ENCODE measurements around the gene PLVAP.

Gene PLVAP

GRCh38 chr19:17390665-17391370 lies 13.7 kb upstream of the PLVAP start (continued):
- TF ChIP-seq, protein P1, sequence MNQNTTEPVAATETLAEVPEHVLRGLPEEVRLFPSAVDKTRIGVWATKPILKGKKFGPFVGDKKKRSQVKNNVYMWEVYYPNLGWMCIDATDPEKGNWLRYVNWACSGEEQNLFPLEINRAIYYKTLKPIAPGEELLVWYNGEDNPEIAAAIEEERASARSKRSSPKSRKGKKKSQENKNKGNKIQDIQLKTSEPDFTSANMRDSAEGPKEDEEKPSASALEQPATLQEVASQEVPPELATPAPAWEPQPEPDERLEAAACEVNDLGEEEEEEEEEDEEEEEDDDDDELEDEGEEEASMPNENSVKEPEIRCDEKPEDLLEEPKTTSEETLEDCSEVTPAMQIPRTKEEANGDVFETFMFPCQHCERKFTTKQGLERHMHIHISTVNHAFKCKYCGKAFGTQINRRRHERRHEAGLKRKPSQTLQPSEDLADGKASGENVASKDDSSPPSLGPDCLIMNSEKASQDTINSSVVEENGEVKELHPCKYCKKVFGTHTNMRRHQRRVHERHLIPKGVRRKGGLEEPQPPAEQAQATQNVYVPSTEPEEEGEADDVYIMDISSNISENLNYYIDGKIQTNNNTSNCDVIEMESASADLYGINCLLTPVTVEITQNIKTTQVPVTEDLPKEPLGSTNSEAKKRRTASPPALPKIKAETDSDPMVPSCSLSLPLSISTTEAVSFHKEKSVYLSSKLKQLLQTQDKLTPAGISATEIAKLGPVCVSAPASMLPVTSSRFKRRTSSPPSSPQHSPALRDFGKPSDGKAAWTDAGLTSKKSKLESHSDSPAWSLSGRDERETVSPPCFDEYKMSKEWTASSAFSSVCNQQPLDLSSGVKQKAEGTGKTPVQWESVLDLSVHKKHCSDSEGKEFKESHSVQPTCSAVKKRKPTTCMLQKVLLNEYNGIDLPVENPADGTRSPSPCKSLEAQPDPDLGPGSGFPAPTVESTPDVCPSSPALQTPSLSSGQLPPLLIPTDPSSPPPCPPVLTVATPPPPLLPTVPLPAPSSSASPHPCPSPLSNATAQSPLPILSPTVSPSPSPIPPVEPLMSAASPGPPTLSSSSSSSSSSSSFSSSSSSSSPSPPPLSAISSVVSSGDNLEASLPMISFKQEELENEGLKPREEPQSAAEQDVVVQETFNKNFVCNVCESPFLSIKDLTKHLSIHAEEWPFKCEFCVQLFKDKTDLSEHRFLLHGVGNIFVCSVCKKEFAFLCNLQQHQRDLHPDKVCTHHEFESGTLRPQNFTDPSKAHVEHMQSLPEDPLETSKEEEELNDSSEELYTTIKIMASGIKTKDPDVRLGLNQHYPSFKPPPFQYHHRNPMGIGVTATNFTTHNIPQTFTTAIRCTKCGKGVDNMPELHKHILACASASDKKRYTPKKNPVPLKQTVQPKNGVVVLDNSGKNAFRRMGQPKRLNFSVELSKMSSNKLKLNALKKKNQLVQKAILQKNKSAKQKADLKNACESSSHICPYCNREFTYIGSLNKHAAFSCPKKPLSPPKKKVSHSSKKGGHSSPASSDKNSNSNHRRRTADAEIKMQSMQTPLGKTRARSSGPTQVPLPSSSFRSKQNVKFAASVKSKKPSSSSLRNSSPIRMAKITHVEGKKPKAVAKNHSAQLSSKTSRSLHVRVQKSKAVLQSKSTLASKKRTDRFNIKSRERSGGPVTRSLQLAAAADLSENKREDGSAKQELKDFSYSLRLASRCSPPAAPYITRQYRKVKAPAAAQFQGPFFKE (tag by site-specific recombination; IDR thresholded peaks at IDR 0.05; ENCODE audit: borderline replicate concordance) = no peak
- TF ChIP-seq PATZ1 (tag by site-specific recombination; IDR thresholded peaks at IDR 0.05) (peak; percentile 98), ZNF391 (tag by site-specific recombination; IDR thresholded peaks at IDR 0.05; ENCODE audit: borderline replicate concordance, low read depth) (0 out of 2 replicates have a peak, but pooled peaks have one; percentile 42), ZNF214 (tag by site-specific recombination; IDR thresholded peaks at IDR 0.05; ENCODE audit: borderline replicate concordance) (no peak), ZFP37 (tag by site-specific recombination; IDR thresholded peaks at IDR 0.05) (no peak), PRDM6 (tag by site-specific recombination; IDR thresholded peaks at IDR 0.05) (no peak), ZNF416 (tag by site-specific recombination; IDR thresholded peaks at IDR 0.05) (no peak), ZNF777 (tag by site-specific recombination; IDR thresholded peaks at IDR 0.05; ENCODE audit: borderline replicate concordance) (peak; percentile 78; the same call in 1 of the 2 replicates), ZNF664 (tag by site-specific recombination; IDR thresholded peaks at IDR 0.05) (no peak), ZEB2 (tag by site-specific recombination; IDR thresholded peaks at IDR 0.05) (peak; percentile 73), ZNF548 (tag by site-specific recombination; IDR thresholded peaks at IDR 0.05) (no peak), ZNF645 (tag by site-specific recombination; IDR thresholded peaks at IDR 0.05) (no peak), SALL2 (tag by site-specific recombination; IDR thresholded peaks at IDR 0.05; ENCODE audit: borderline replicate concordance) (no peak), ZNF16 (tag by site-specific recombination; IDR thresholded peaks at IDR 0.05; ENCODE audit: low read depth) (no peak), HOXC10 (CRISPR knock-in tag; IDR thresholded peaks at IDR 0.05) (no peak), ZNF561 (tag by site-specific recombination; IDR thresholded peaks at IDR 0.05; ENCODE audit: borderline replicate concordance) (peak; percentile 70; the same call in 1 of the 2 replicates), ATF2 (tag by site-specific recombination; IDR thresholded peaks at IDR 0.05; ENCODE audit: low read depth) (no peak), SCRT1 (tag by site-specific recombination; IDR thresholded peaks at IDR 0.05; ENCODE audit: borderline replicate concordance) (no peak), ZNF596 (tag by site-specific recombination; IDR thresholded peaks at IDR 0.05) (no peak), ZNF776 (tag by site-specific recombination; IDR thresholded peaks at IDR 0.05; ENCODE audit: borderline replicate concordance) (no peak), ZNF707 (tag by site-specific recombination; IDR thresholded peaks at IDR 0.05) (no peak), ZBTB21 (tag by site-specific recombination; IDR thresholded peaks at IDR 0.05) (no peak), ZNF112 (tag by site-specific recombination; IDR thresholded peaks at IDR 0.05) (no peak), ZNF692 (tag by site-specific recombination; IDR thresholded peaks at IDR 0.05) (peak; percentile 65)

All from HEK293 (cell line).